Left ventricle myocardium inferior (tissue), 1 donor: Measurements from ENCODE around the gene APEX1. TPM values are rescaled to one million over a fixed set of nuclear protein-coding genes. Genes with fewer than 3 reads are reported as not detected.

Experiments
- DNase-seq: peaks from one replicate; pipeline ENCODE4 v3.0.0-alpha.2; 2020
- H3K27ac ChIP-seq: fragments of 200-600 bp; replicated peaks from 2 replicates; pipeline ENCODE4 v1.8.0; 2021
- H3K27me3 ChIP-seq: fragments of 200-600 bp; 2 replicates; pipeline ENCODE4 v1.8.0; 2021; ENCODE audit warnings: low read depth
- H3K36me3 ChIP-seq: fragments of 200-600 bp; 2 replicates; pipeline ENCODE4 v1.8.0; 2021
- H3K4me1 ChIP-seq: fragments of 200-600 bp; 2 replicates; pipeline ENCODE4 v1.8.0; 2021
- H3K4me3 ChIP-seq: fragments of 200-600 bp; 2 replicates; pipeline ENCODE4 v1.8.0; 2021; ENCODE audit warnings: mild to moderate bottlenecking, moderate library complexity
- H3K9me3 ChIP-seq: fragments of 200-600 bp; replicated peaks from 2 replicates; pipeline ENCODE4 v1.8.0; 2021
- intact Hi-C: fragments of 100-400 bp; cut with micrococcal nuclease; formaldehyde crosslinking; loops from one replicate; pipeline ENCODE4 v1.11.0; 2022
- total RNA-seq: library from RNA; stranded (reverse); fragmentation: NEBNext Ultra II Directional; extraction: Animal tissue kit (Norgen Biotek cat#: 25700); gene quantifications from one replicate; pipeline ENCODE4 v1.2.1, GENCODE V29; 2021
- TF ChIP-seq, protein P1 (sequence below): fragments of 200-600 bp; IDR thresholded peaks from 2 replicates; pipeline ENCODE4 v1.8.0; 2021; ENCODE audit warnings: antibody characterized with exemption, mild to moderate bottlenecking, borderline replicate concordance
- donor health status: DM: no; HTN: yes; CAD: no; lungs with severe emphysema.

Gene APEX1
- total RNA-seq, 1 donor from 2014 or later, result 75.0 TPM

DNA sequence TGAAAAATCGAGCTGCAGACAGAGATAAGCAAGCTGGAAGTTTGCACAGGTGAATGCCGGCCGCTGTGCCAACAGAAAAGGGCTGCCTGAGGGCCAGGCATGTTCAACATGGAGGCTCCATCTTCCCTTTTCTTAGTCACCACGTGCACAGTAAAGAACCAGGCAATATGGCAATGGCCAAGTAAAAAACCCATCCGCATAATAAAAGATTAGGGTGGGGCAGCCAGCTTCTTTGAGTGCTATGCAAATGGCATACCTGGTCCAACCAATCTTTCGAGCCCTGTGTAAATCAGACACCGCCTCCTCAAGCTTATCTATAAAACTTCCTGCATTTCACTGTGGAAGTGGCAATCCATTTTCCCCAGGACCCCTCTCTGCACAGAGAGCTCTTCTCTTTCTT, 30.9 kb downstream of the APEX1 start:
- TF ChIP-seq, protein P1, sequence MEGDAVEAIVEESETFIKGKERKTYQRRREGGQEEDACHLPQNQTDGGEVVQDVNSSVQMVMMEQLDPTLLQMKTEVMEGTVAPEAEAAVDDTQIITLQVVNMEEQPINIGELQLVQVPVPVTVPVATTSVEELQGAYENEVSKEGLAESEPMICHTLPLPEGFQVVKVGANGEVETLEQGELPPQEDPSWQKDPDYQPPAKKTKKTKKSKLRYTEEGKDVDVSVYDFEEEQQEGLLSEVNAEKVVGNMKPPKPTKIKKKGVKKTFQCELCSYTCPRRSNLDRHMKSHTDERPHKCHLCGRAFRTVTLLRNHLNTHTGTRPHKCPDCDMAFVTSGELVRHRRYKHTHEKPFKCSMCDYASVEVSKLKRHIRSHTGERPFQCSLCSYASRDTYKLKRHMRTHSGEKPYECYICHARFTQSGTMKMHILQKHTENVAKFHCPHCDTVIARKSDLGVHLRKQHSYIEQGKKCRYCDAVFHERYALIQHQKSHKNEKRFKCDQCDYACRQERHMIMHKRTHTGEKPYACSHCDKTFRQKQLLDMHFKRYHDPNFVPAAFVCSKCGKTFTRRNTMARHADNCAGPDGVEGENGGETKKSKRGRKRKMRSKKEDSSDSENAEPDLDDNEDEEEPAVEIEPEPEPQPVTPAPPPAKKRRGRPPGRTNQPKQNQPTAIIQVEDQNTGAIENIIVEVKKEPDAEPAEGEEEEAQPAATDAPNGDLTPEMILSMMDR, result no peak
- DNase-seq, result no peak
- Histone ChIP-seq H3K27ac (no peak overlapping the region), H3K4me1 (peaks cover 22% of the 10 kb centered on the region), H3K4me3 (no peak overlapping the region), H3K27me3 (no peaks in the 10 kb centered on the region), H3K9me3 (no peaks in the 10 kb centered on the region), H3K36me3 (no peaks in the 10 kb centered on the region)
- intact Hi-C loops, result no loop called here

DNA sequence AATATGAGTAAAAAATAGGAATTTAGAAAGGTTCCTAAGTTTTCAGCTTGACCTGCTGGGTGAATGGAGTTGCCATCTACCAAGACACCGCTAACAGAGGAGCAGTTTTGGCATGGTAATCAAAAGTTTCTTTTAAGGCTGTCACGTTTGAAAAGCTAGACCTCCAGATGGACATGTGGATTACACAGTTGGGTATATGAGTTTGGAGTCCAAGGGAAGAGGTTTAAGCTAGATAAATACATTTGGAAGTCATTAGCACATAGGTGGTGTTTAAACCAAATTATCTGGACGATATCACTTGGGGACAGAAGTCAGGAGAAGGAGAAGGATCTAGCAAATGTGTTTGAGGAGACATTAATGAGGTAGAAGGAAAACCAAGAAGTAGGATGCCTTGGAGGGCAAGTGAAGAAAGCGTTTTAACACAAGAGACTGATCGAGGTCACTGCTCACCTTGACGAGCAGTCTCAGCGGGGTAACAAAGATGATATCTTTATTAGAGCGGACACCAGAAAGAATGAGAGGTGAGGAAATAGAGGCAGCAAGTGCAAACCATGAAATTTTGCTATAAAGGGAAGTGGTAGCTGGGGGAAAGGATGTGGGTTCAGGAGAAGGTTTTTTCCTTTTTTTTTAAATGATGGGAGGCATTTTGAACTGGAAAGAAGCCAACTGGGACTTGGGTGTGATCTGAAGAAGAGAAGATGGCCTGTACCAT, 31.8 kb downstream of the APEX1 start:
- no peak for DNase-seq
- intact Hi-C loops, result no loop called here

DNA sequence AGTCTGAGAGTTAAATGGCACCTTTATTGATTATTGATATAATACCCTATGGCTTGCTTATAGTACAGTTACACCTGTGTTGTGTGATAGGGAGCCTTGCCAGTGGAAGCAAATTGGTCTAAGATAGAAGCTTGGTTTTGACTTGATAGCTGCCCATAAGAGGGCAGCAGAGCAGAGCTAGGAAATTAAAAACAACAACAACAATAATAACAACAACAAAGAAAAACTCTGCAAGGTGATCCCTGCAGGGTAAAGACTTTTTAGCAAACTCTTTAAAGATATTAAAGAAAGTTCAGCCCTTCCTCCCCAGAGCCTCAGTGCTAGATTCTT, 32.3 kb downstream of the APEX1 start:
- no peak for DNase-seq
- no peaks in the 10 kb centered on the region for H3K9me3 ChIP-seq
- H3K36me3 ChIP-seq, result no peaks in the 10 kb centered on the region
- H3K27me3 ChIP-seq, result no peaks in the 10 kb centered on the region
- peaks cover 22% of the 10 kb centered on the region for H3K4me1 ChIP-seq
- intact Hi-C loops, result no loop called here
- H3K27ac ChIP-seq, result no peak overlapping the region
- H3K4me3 ChIP-seq, result no peak overlapping the region
- TF ChIP-seq, protein P1, result no peak

More for the DNA sequence above, 31.8 kb downstream of the APEX1 start:
- H3K9me3 ChIP-seq, result no peaks in the 10 kb centered on the region
- H3K27me3 ChIP-seq, result no peaks in the 10 kb centered on the region
- H3K27ac ChIP-seq, result no peak overlapping the region
- TF ChIP-seq, protein P1, result no peak
- no peaks in the 10 kb centered on the region for H3K36me3 ChIP-seq
- no peak overlapping the region for H3K4me3 ChIP-seq
- peaks cover 22% of the 10 kb centered on the region for H3K4me1 ChIP-seq

DNA sequence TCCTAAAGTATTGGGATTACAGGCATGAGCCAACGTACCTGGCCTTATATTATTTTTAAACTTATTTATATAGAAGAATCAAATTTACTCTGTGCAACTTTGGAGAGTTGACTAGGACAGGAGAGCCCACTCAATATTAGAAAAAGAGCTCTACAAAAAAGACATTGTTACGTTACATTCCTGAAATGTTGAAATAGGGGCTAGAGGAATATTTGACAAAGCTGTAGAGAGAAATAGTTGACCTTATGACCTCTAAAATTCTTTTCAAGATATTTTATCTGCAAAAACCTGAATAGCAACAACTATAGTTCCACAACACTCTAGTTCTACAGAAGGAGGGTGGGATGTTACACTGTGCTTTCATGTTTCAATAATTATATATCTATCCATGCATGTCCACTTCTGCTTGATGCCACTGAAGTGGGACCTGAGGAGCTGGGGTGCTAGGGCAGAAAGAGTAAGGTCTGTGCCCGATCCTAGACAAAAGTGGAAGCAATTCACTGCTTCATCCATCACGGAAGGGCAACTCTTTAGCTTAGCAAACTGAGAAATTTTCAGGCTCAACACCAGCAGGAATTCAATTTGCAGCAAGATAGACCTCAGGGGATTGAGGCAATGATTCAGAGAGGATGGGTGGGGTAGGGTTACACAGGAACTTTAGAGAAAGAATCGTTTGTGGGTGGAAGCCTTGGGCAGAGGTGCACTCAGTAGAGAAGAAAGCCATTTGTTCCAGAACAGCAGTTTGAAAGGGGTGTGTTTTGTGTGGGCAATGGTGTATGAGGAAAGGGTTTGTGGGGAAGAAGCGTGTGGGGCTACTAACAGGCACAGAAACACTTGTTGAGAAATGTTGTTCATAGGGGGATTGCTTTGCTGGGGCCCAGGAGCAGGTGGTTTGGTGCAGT, 34.3 kb downstream of the APEX1 start:
- TF ChIP-seq, protein P1, result no peak
- intact Hi-C loops, result no loop called here
- DNase-seq, result no peak
- peaks cover 22% of the 10 kb centered on the region for H3K4me1 ChIP-seq
- peak overlapping the region; percentile 81 for H3K27ac ChIP-seq
- no peak overlapping the region for H3K4me3 ChIP-seq
- no peaks in the 10 kb centered on the region for H3K36me3 ChIP-seq
- no peaks in the 10 kb centered on the region for H3K9me3 ChIP-seq
- H3K27me3 ChIP-seq, result no peaks in the 10 kb centered on the region

DNA sequence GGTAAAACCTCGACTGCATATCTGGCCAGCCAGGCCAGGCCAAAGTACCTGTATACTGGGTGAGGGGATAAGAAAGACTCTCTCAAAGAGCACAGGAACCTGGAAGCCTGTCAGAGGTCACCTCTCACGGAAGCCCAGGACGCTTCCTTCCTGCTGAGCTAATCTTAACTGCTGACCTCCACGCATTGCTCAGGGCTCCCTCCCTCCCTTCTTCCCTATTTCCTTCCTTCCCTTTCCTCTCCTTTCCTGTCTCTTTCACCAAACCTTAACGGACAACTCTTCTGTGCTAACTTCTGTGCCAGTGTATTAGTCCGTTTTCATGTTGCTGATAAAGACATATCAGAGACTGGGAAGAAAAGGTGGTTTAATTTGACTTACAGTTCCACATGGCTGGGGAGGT, 35.5 kb downstream of the APEX1 start:
- Histone ChIP-seq H3K4me3 (no peak overlapping the region), H3K36me3 (no peaks in the 10 kb centered on the region), H3K27me3 (no peaks in the 10 kb centered on the region), H3K9me3 (no peaks in the 10 kb centered on the region), H3K4me1 (peaks cover 22% of the 10 kb centered on the region), H3K27ac (peak overlapping the region; percentile 81)
- intact Hi-C loops, result no loop called here
- TF ChIP-seq, protein P1, result no peak
- DNase-seq, result no peak
